Liver (tissue), 9 donors: ENCODE measurements around the gene TNFSF12. TPM values are rescaled to one million over a fixed set of nuclear protein-coding genes. Genes with fewer than 3 reads are reported as not detected.

Experiments used
- DNase-seq: peaks from one replicate; pipeline ENCODE4 v3.0.0-alpha.2; 2017; ENCODE audit warnings: low spot score
- H3K27ac ChIP-seq, 2 donors: one replicate each; pipeline ENCODE4 v1.7.0; 2013; ENCODE audit warnings: inconsistent platforms in 2 of 2, low read length in 2 of 2, control low read depth in 1 of 2, low read depth in 1 of 2, mild to moderate bottlenecking in 1 of 2
- H3K27me3 ChIP-seq, 4 donors: one replicate each; pipeline versions ENCODE4 v1.6.1 to v1.7.0; 2013; ENCODE audit warnings: low read length in 3 of 4, inconsistent platforms in 1 of 4, mild to moderate bottlenecking in 1 of 4, moderate library complexity in 1 of 4; ENCODE audit not compliant: control insufficient read depth in 4 of 4, insufficient read depth in 4 of 4
- H3K36me3 ChIP-seq, 4 donors: one replicate each; pipeline versions ENCODE4 v1.6.1 to v1.7.0; 2013; ENCODE audit warnings: low read length in 3 of 4, mild to moderate bottlenecking in 3 of 4, low read depth in 1 of 4, moderate library complexity in 1 of 4; ENCODE audit not compliant: control insufficient read depth in 4 of 4, insufficient read depth in 3 of 4
- H3K4me1 ChIP-seq, 4 donors: one replicate each; pipeline versions ENCODE4 v1.6.1 to v1.7.0; 2013; ENCODE audit warnings: low read length in 3 of 4, mild to moderate bottlenecking in 3 of 4, moderate library complexity in 1 of 4; ENCODE audit not compliant: control insufficient read depth in 4 of 4, insufficient read depth in 4 of 4
- H3K4me3 ChIP-seq, 3 donors: one replicate each; pipeline versions ENCODE4 v1.6.1 to v1.7.0; 2013; ENCODE audit warnings: low read length in 3 of 3, control low read depth in 1 of 3, low read depth in 1 of 3, mild to moderate bottlenecking in 1 of 3
- H3K9ac ChIP-seq, 2 donors: one replicate each; pipeline ENCODE4 v1.7.0; 2013; ENCODE audit warnings: low read length in 2 of 2, mild to moderate bottlenecking in 2 of 2, moderate library complexity in 2 of 2, control low read depth in 1 of 2, low read depth in 1 of 2
- H3K9me3 ChIP-seq, 4 donors: one replicate each; pipeline versions ENCODE4 v1.6.1 to v1.7.0; 2013; ENCODE audit warnings: low read length in 3 of 4; ENCODE audit not compliant: control insufficient read depth in 4 of 4
- ATF3 ChIP-seq: IDR thresholded peaks from 2 replicates; pipeline ENCODE4 v1.6.1; 2016; ENCODE audit warnings: antibody characterized with exemption
- EGR1 ChIP-seq, 2 donors: IDR thresholded peaks; 2 replicates each; pipeline ENCODE4 v1.6.1; 2016 to 2018; ENCODE audit warnings: antibody characterized with exemption in 2 of 2, low read depth in 2 of 2
- FOXA1 ChIP-seq: IDR thresholded peaks from 2 replicates; pipeline ENCODE4 v1.6.1; 2016; ENCODE audit warnings: antibody characterized with exemption
- FOXA2 ChIP-seq: IDR thresholded peaks from 2 replicates; pipeline ENCODE4 v1.6.1; 2016; ENCODE audit warnings: antibody characterized with exemption
- GABPA ChIP-seq, 2 donors: IDR thresholded peaks in 1 of 2; conservative IDR thresholded peaks in 1 of 2; 2 replicates each; pipeline ENCODE4 v1.6.1; 2016; ENCODE audit warnings: antibody characterized with exemption in 2 of 2, mild to moderate bottlenecking in 1 of 2, moderate library complexity in 1 of 2
- HNF4A ChIP-seq, 2 donors: conservative IDR thresholded peaks; 2 replicates each; pipeline ENCODE4 v1.6.1; 2016; ENCODE audit warnings: antibody characterized with exemption in 2 of 2, mild to moderate bottlenecking in 2 of 2
- HNF4G ChIP-seq: IDR thresholded peaks from 2 replicates; pipeline ENCODE4 v1.6.1; 2016; ENCODE audit warnings: antibody characterized with exemption
- JUND ChIP-seq, 2 donors: IDR thresholded peaks; 2 replicates each; pipeline ENCODE4 v1.6.1; 2016; ENCODE audit warnings: antibody characterized with exemption in 2 of 2
- MAX ChIP-seq: IDR thresholded peaks from 2 replicates; pipeline ENCODE4 v1.6.1; 2016; ENCODE audit warnings: antibody characterized with exemption
- NR2F2 ChIP-seq: IDR thresholded peaks from 2 replicates; pipeline ENCODE4 v1.6.1; 2016; ENCODE audit warnings: antibody characterized with exemption
- RAD21 ChIP-seq, 2 donors: IDR thresholded peaks; 2 replicates each; pipeline ENCODE4 v1.6.1; 2016; ENCODE audit warnings: antibody characterized with exemption in 2 of 2, mild to moderate bottlenecking in 2 of 2
- REST ChIP-seq: IDR thresholded peaks from 2 replicates; pipeline ENCODE4 v1.6.1; 2016; ENCODE audit warnings: antibody characterized with exemption, mild to moderate bottlenecking
- RXRA ChIP-seq, 2 donors: IDR thresholded peaks; 2 replicates each; pipeline ENCODE4 v1.6.1; 2017 to 2018; ENCODE audit warnings: antibody characterized with exemption in 2 of 2, mild to moderate bottlenecking in 1 of 2
- SP1 ChIP-seq: IDR thresholded peaks from 2 replicates; pipeline ENCODE4 v1.6.1; 2018; ENCODE audit warnings: antibody characterized with exemption, mild to moderate bottlenecking
- TAF1 ChIP-seq: conservative IDR thresholded peaks from 2 replicates; pipeline ENCODE4 v1.6.1; 2016; ENCODE audit warnings: antibody characterized with exemption, mild to moderate bottlenecking
- YY1 ChIP-seq: IDR thresholded peaks from 2 replicates; pipeline ENCODE4 v1.6.1; 2016; ENCODE audit warnings: antibody characterized with exemption, mild to moderate bottlenecking
- ZBTB33 ChIP-seq: IDR thresholded peaks from 2 replicates; pipeline ENCODE4 v1.6.1; 2016; ENCODE audit warnings: antibody characterized with exemption
- WGBS: extraction: QIAGEN DNeasy Blood & Tissue Kit; methylation state at CpG from one replicate; pipeline ENCODE4 v1.1.7; 2013; 5-methylcytosine and 5-hydroxymethylcytosine counted together
- polyA plus RNA-seq, 2 donors: library from polyadenylated mRNA; stranded (reverse) in 1 of 2; unstranded in 1 of 2; fragments of 200-250 nt in 1 of 2; fragments of >200 nt in 1 of 2; fragmentation: Nextera tagmentation in 1 of 2; extraction: Ambion mirVana in 1 of 2; gene quantifications; one replicate each; pipeline versions ENCODE4 v1.2.1 to v1.2.3, GENCODE V29; 2013 to 2015
- total RNA-seq, 2 donors: library from RNA; depleted of rRNA; stranded (reverse); fragments of >200 nt; gene quantifications; one replicate each; pipeline ENCODE4 v1.2.3, GENCODE V29; 2014
- donor health status: healthy.
- donor health status: healthy.
- donor health status: healthy.
- donor health status: healthy.
- donor health status: healthy.

The TNFSF12 gene
- total and polyA plus RNA-seq, 4 donors: 4.2 to 13.1 (median 5.4) TPM

- H3K27me3 ChIP-seq: no peaks in the 10 kb centered on the region
- H3K9ac ChIP-seq: no peak overlapping the region
- no peak overlapping the region for H3K4me3 ChIP-seq
- WGBS: 91% methylated on average over 6 of the region's 6 CpGs
- H3K9me3 ChIP-seq: peaks cover 0 to 2% (median 0%) of the 10 kb centered on the region in 4 donors
- H3K4me1 ChIP-seq: no peaks in the 10 kb centered on the region
- H3K36me3 ChIP-seq: no peaks in the 10 kb centered on the region
- no peak for DNase-seq
- no peak overlapping the region for H3K27ac ChIP-seq
- TF ChIP-seq GABPA (IDR thresholded peaks at IDR 0.05 in 1 of 2, conservative IDR thresholded peaks at IDR 0.05 in 1 of 2) (no peak), ZBTB33 (no peak), HNF4A (conservative IDR thresholded peaks at IDR 0.05) (no peak), NR2F2 (no peak), FOXA1 (no peak), REST (no peak), EGR1 (IDR thresholded peaks at IDR 0.05; ENCODE audit: low read depth in 2 of 2) (no peak), RXRA (IDR thresholded peaks at IDR 0.05) (no peak)
Measured at GRCh38 chr17:7530023-7530900, 18.6 kb upstream of the TNFSF12 start.

- WGBS: 77% methylated on average over 3 of the region's 3 CpGs
- no peak overlapping the region for H3K4me3 ChIP-seq
- DNase-seq: no peak
- no peak overlapping the region for H3K9ac ChIP-seq
- H3K4me1 ChIP-seq: peaks cover 0 to 2% (median 0%) of the 10 kb centered on the region in 4 donors
- H3K36me3 ChIP-seq: no peaks in the 10 kb centered on the region
- H3K9me3 ChIP-seq: peaks cover 0 to 14% (median 5%) of the 10 kb centered on the region in 4 donors
- no peak overlapping the region for H3K27ac ChIP-seq
- no peaks in the 10 kb centered on the region for H3K27me3 ChIP-seq
- TF ChIP-seq NR2F2 (no peak), YY1 (no peak), JUND (IDR thresholded peaks at IDR 0.05) (no peak), EGR1 (IDR thresholded peaks at IDR 0.05; ENCODE audit: low read depth in 2 of 2) (no peak), HNF4G (no peak), FOXA1 (no peak), RXRA (IDR thresholded peaks at IDR 0.05) (no peak), MAX (no peak), GABPA (IDR thresholded peaks at IDR 0.05 in 1 of 2, conservative IDR thresholded peaks at IDR 0.05 in 1 of 2) (no peak), REST (no peak), SP1 (no peak), RAD21 (IDR thresholded peaks at IDR 0.05) (no peak), ZBTB33 (no peak), ATF3 (no peak), HNF4A (conservative IDR thresholded peaks at IDR 0.05) (no peak), TAF1 (no peak), FOXA2 (no peak)
Measured at GRCh38 chr17:7538050-7538449, 10.8 kb upstream of the TNFSF12 start.
